AG08395 (cell line): Measurements from ENCODE around the gene WASF1.
"Not testable (repeated sequence)": the region's sequence is repeated elsewhere in the genome, so short reads cannot be mapped to it uniquely, and the experiment has no call there.

ENCODE experiments used
- DNase-seq: peaks from one replicate; pipeline ENCODE4 v3.0.0; 2012; ENCODE audit warnings: mixed read lengths, low spot score

WASF1 gene

GRCh38 chr6:110173506-110174132 is 5.9 kb downstream of the WASF1 start:
- peak; percentile 6 for DNase-seq

GRCh38 chr6:110170081-110170480 is 9.4 kb downstream of the WASF1 start:
- no peak for DNase-seq

- DNase-seq, result no peak
Observed at GRCh38 chr6:110158479-110158878, 21.0 kb downstream of the WASF1 start.

- no peak for DNase-seq
Observed at GRCh38 chr6:110147870-110148269, 31.6 kb downstream of the WASF1 start.

- peak; percentile 20 for DNase-seq
Observed at GRCh38 chr6:110140650-110141049, 38.8 kb downstream of the WASF1 start.

- no peak for DNase-seq
Observed at GRCh38 chr6:110139052-110139451, 40.4 kb downstream of the WASF1 start.

- DNase-seq, result no peak
Observed at GRCh38 chr6:110137924-110138887, 41.3 kb downstream of the WASF1 start.

GRCh38 chr6:110130362-110130761 is 49.1 kb downstream of the WASF1 start:
- DNase-seq, result no peak

- DNase-seq, result no peak
Observed at GRCh38 chr6:110128418-110128817, 51.1 kb downstream of the WASF1 start.

- DNase-seq, result no peak
Observed at GRCh38 chr6:110125361-110125760, 54.1 kb downstream of the WASF1 start.

GRCh38 chr6:110121655-110122054 is 57.8 kb downstream of the WASF1 start:
- not testable (repeated sequence) for DNase-seq

- DNase-seq, result no peak
Observed at GRCh38 chr6:110116258-110116657, 63.2 kb downstream of the WASF1 start.

GRCh38 chr6:110114004-110114403 is 65.5 kb downstream of the WASF1 start:
- no peak for DNase-seq

GRCh38 chr6:110105296-110105695 is 74.2 kb downstream of the WASF1 start:
- no peak for DNase-seq

- DNase-seq, result no peak
Observed at GRCh38 chr6:110103260-110103659, 76.2 kb downstream of the WASF1 start.

- no peak for DNase-seq
Observed at GRCh38 chr6:110102411-110102810, 77.1 kb downstream of the WASF1 start.

GRCh38 chr6:110101885-110102284 is 77.6 kb downstream of the WASF1 start:
- no peak for DNase-seq

GRCh38 chr6:110098511-110099116 is 80.9 kb downstream of the WASF1 start:
- no peak for DNase-seq

GRCh38 chr6:110097443-110097842 is 82.0 kb downstream of the WASF1 start:
- DNase-seq, result no peak

- no peak for DNase-seq
Observed at GRCh38 chr6:110095935-110096334, 83.5 kb downstream of the WASF1 start.

- no peak for DNase-seq
Observed at GRCh38 chr6:110095101-110095500, 84.4 kb downstream of the WASF1 start.

GRCh38 chr6:110093981-110094380 is 85.5 kb downstream of the WASF1 start:
- DNase-seq, result no peak

GRCh38 chr6:110090876-110091275 is 88.6 kb downstream of the WASF1 start:
- no peak for DNase-seq
